IPS-18c (cell line): Measurements from ENCODE around the gene MB.
"Not testable (repeated sequence)": the region's sequence is repeated elsewhere in the genome, so short reads cannot be mapped to it uniquely, and the experiment has no call there.

Source experiments
- H3K4me3 ChIP-seq: 2 replicates; pipeline ENCODE4 v1.7.0; 2013; ENCODE audit warnings: low read depth, mild to moderate bottlenecking, low read length, moderate library complexity; ENCODE audit not compliant: insufficient read depth
- H3K9me3 ChIP-seq: one replicate; pipeline ENCODE4 v1.6.1; 2013; ENCODE audit warnings: mild to moderate bottlenecking, low read length, moderate library complexity; ENCODE audit not compliant: control insufficient read depth, insufficient read depth

The MB gene

DNA sequence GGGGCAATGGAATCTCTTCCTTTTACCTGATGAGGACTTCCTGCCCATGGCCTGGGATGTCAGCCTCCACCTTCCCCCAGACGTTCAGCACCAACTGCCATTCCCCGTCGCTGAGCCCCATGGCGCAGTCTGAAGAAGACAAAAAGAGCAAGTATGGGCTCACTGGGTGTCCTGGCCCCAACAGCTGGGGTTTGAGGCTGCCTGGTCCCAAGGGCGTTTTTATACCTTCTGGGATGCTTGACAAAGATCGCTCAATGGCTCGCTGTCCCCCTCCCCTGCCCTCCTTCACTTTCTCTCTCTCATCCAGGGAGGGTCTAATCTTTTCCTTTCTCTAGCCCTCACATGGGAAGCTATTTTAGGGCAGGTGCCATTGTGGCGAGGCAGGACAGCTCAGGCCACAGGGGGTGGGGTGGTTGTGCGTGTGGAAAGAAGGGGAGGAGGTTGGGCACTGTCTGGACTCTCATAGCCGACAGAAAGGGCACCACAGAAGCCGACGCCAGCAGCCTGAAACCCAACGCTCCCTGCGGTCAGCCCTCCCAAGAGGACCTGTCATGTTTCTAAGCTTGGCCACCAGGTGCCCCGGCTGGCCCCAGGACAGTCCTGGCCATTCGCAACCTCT is at the start of gene MB:
Gene MB, minus strand, starts transcription at position 193 of the 619 bp plus-strand sequence. Its CDS starts 72 bp downstream, at position 121.
- no peak within 1 kb of the TSS for H3K4me3 ChIP-seq

GRCh38 chr22:35666699-35667098 is 49.6 kb upstream of the MB start:
- H3K4me3 ChIP-seq, H3K9me3 ChIP-seq: not testable (repeated sequence)

More for the DNA sequence above, at the start of gene MB:
- no peaks in the 10 kb centered on the region for H3K9me3 ChIP-seq

- Histone ChIP-seq H3K4me3 (no peak overlapping the region), H3K9me3 (peaks cover 4% of the 10 kb centered on the region)
Measured at GRCh38 chr22:35664955-35665587, 47.9 kb upstream of the MB start.

- Histone ChIP-seq H3K9me3 (peaks cover 4% of the 10 kb centered on the region), H3K4me3 (no peak overlapping the region)
Measured at GRCh38 chr22:35663371-35663770, 46.2 kb upstream of the MB start.

DNA sequence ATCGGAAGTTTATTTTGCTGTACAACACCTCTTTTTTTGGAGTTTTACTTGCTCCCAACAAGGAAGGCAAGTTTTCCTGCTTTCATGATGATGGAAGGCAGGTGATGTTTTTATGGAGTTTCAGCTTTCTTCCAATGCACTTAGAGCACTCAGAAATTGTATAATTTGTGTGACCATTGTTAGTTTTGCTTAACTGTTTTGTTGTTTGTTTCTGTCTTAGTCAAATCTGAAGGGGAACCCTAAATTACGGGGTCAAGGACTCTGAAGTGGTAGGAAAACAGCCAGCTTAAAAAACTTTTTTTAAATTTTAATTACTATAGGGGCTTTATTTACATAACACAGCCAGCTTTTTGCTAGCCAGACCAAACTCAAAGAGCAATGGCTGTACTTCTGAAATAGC is 45.8 kb upstream of the MB start:
- Histone ChIP-seq H3K9me3 (peaks cover 4% of the 10 kb centered on the region), H3K4me3 (no peak overlapping the region)

DNA sequence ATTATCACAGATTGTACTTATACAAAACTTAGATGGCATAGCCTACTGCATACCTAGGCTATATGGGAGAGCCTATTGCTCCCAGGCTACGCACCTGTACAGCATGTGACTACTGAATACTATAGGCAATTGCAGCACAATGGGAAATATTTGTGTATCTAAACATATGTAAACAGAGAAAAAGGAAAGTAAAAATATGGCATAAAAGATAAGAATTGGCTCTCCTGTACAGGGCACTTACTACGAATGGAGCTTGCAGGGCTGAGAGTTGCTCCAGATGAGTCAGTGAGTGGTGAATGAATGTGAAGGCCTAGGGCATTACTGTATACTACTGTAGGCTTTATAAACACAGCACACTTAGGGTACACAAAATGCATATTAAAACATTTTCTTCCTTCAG is 44.3 kb upstream of the MB start:
- H3K4me3 ChIP-seq = no peak overlapping the region
- peaks cover 4% of the 10 kb centered on the region for H3K9me3 ChIP-seq

- peaks cover 4% of the 10 kb centered on the region for H3K9me3 ChIP-seq
- H3K4me3 ChIP-seq = no peak overlapping the region
Measured at GRCh38 chr22:35660291-35661127, 43.4 kb upstream of the MB start.

- Histone ChIP-seq H3K4me3 (no peak overlapping the region), H3K9me3 (no peaks in the 10 kb centered on the region)
Measured at GRCh38 chr22:35657571-35658312, 40.6 kb upstream of the MB start.

- Histone ChIP-seq H3K9me3 (no peaks in the 10 kb centered on the region), H3K4me3 (no peak overlapping the region)
Measured at GRCh38 chr22:35656284-35656752, 39.2 kb upstream of the MB start.

GRCh38 chr22:35653824-35654223 is 36.7 kb upstream of the MB start:
- Histone ChIP-seq H3K4me3 (no peak overlapping the region), H3K9me3 (no peaks in the 10 kb centered on the region)

DNA sequence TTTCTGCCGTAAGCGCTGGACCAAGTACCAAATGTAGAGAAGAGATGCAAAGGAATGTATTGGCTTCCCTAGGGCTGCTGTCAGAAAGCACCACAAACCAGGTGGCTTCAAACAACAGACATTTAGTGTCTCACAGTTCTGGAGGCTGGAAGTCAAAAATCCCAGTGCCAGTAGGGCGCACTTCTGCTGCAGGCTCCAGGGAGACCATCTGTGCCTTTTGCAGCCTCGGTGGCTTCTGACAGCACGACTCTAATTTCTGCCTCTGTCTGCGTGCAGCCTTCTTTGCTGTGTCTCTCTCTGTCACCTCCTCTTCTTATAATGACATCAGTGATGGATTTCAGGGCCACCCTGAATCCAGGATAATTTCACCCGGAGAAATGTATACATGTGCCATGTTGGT is 34.0 kb upstream of the MB start:
- no peaks in the 10 kb centered on the region for H3K9me3 ChIP-seq
- no peak overlapping the region for H3K4me3 ChIP-seq

GRCh38 chr22:35649636-35650250 is 32.6 kb upstream of the MB start:
- H3K4me3 ChIP-seq = no peak overlapping the region
- H3K9me3 ChIP-seq = no peaks in the 10 kb centered on the region

GRCh38 chr22:35649026-35649553 is 32.0 kb upstream of the MB start:
- Histone ChIP-seq H3K9me3 (no peaks in the 10 kb centered on the region), H3K4me3 (no peak overlapping the region)

- Histone ChIP-seq H3K9me3 (no peaks in the 10 kb centered on the region), H3K4me3 (no peak within 1 kb of the TSS)
Measured at GRCh38 chr22:35648066-35649025, 31.2 kb upstream of the MB start, which contains the start of gene APOL6. Gene APOL6, plus strand, starts transcription at chr22:35648446. Its CDS starts 7,980 bp downstream, at chr22:35656426.

DNA sequence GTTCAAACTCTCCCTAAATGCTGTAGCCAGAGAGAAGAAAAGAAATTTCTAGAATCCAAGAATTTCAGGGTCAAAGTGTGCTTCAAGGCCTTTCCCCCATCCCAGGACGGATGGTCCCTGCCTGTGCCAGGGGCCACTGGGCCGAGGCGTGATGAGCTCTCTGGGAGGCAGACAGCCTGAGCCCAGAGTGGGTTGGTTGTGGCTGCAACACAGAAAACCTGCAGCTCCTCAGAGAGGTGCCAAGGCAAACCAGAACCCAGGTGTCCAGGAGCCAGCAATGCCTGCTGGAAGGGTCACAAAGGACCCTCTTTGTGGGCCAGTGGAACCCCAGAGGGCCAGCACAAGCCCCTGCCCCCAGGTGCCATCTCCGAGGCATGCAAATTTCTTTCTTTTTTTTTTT is 28.5 kb upstream of the MB start:
- H3K9me3 ChIP-seq = no peaks in the 10 kb centered on the region
- H3K4me3 ChIP-seq = no peak overlapping the region

DNA sequence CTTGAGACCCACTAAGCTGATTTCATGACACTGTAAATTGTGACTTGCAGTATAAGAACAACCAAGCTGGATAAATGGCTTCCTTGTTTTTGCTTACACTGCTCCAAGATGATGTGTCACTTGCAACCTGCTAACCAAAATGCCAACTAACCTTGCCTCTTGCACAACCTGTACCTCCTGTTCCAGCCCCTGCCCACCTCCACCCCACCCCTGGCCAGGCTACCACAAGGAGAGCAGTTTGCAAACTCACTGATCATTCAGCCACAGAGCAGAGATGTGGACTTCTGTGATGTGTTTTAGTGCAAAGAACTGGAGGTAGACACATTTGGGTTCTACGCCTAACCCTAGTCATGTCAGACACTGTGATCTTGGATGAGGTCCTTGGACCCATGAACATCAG is 26.9 kb upstream of the MB start:
- no peak overlapping the region for H3K4me3 ChIP-seq

More for the DNA sequence above, 26.9 kb upstream of the MB start:
- no peaks in the 10 kb centered on the region for H3K9me3 ChIP-seq
